HG03095 (cell line): ENCODE results near the gene CNGA2.

ENCODE experiments used
- ATAC-seq: cut with Tn5 transposase; IDR thresholded peaks from one replicate; pipeline ENCODE4 v1.9.1; 2021; ENCODE audit warnings: moderate library complexity; ENCODE audit not compliant: unreplicated experiment

The CNGA2 gene

GRCh38 chrX:151711154-151711553 lies 23.4 kb upstream of the CNGA2 start:
- ATAC-seq: no peak

- ATAC-seq: no peak
Measured at GRCh38 chrX:151711787-151712186, 22.8 kb upstream of the CNGA2 start.

DNA sequence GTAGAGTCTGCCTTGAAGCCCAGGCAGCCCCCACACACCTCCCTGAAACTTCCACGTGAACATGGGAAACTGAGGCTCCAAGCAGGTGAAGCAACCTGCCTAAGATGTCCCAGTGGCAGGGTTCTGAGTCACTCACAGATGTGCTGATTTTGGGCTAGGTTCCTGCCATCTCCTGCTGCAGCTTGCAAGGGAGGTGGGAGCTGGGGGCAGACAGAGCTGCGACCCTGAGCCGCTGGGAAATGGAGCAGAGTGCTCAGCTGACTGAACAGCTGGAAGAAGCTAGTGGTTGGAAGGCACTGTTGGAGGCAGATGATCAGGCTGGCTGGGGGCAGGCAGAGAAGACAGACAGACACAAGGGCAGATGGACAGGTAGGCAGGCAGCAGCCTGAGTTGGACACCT lies 22.3 kb upstream of the CNGA2 start:
- no peak for ATAC-seq

DNA sequence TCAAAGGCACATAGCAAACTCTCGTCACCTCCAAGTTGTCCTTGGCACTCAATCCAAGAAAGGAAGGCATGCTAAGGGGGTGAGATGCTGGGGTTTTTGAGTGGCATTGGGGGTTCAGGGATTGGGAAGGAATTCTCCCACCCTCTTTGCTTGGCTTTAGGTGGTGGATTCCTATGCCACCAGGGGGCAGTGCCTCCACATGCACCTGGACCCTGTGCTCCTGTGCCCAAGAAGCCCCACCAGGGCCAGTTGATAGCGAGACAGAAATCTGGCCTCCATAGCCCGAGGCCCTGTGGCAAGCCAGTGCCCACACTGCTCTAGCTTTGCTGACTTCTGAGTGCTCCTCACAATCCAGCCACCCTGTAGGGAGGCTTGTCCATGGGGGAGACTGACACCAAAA lies 20.7 kb upstream of the CNGA2 start:
- no peak for ATAC-seq

- ATAC-seq: no peak
Measured at GRCh38 chrX:151714362-151714761, 20.2 kb upstream of the CNGA2 start.

DNA sequence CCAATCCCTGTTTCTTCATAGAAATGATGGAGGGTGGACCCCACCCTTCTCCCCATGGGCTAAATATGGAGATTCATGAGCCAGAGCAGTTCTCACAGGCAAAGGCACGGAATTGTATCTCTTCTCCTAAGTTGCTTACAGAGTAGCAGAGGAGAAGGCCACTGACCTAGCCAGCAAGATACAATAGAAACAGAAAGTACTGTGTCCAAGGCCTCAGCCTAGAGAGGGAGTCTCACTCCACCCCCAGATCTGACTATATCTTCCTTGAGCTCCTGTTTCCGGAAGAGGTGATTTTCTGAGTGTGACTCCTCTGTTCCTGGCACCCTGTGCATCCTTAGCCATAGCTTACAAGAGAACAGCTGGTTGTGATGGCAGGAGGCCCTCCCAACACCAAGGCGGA lies 18.8 kb upstream of the CNGA2 start, which contains the start of gene FATE1:
Gene FATE1, plus strand, starts transcription at position 284 of the 400 bp plus-strand sequence. Its CDS starts 85 bp downstream, at position 369.
- no peak for ATAC-seq

GRCh38 chrX:151722241-151722846 lies 12.2 kb upstream of the CNGA2 start:
- no peak for ATAC-seq

DNA sequence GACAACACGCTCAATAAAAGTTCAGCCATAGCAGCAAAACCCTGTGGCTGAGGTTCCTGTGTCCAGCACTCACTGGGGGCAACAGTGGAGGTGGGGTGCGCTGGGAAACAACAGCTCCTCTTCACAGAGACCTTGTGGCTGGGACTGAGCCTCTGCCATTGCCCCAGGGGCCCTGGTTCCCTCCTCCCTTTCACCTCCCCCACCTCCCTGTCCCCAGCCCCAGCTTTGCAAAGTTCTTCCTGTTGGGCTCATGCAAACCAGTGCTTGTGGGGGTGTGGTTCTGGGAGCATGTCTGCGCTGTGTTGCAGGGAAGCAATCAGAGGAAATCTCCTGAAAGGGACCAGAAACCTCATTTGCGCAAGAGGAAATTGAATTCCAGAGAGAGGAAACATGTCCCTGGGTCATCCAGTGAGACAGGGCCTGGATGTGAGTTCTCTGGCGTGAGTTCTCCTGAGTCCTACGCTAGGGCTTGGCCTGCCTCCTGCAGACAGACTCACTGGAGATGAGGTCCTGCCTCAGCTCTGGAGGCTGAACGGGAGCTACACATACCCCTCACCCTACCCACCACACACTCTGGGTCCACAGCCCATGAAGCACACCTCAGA lies 11.3 kb upstream of the CNGA2 start:
- no peak for ATAC-seq

DNA sequence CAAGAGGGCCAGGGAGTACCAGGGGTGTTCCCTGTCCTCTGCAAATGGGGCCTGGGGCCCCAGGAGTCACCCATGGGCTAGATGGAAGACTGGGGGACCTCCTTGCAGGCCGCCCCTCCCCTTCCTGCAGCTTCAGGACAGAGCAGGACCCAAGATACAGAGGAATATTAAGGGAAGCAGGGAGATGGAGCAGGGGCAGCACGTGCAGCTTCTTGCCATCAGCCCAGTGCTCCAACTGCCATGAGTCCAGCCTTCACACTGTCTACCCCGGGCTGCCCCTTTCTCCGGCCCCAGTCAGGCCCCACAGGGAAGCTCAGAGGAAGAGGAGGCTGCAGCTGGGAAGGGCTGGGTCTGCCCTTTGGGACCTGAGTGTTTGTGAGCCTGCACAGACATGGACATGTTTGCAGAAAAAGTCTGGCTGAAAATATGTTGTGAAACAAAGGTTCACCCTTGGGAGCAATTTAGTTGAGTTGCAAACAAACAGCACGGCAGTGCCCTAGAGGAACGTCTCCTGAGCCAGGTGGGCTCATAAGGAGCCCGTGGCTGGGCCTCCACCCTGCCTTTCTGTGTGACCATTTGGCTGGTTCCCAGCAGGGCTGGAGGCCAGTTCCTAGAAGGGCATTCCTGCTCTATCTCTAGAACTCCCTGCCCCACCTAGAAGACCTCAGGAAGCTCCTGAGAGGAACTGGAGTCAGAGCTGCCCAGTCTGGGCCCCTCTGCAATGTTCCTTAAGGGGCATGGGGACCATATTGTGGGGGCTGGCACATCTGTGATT lies 9.8 kb upstream of the CNGA2 start:
- ATAC-seq: no peak

GRCh38 chrX:151725338-151725614 lies 9.3 kb upstream of the CNGA2 start:
- no peak for ATAC-seq

GRCh38 chrX:151726751-151727150 lies 7.8 kb upstream of the CNGA2 start:
- no peak for ATAC-seq

DNA sequence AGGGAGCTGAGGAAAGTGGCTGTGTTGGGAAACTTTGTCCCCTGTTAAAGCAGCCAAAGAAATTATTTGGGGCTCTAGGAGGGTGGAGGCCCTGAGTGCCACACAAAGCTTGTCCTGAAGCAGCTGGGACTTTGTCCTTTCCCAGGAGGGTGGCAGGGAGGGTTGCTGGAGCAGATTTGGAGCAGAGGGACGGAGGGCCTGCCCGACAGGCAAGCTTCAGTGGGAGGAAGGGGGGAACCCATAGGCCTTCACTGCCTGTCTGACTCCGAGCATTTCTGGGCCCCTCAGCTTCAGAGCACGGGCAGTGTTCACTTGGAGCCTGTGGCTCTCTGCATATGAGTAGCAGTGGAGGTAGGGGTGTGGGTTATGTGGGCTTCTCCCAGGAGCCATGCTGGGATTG lies 7.2 kb upstream of the CNGA2 start:
- no peak for ATAC-seq

- ATAC-seq: no peak
Measured at GRCh38 chrX:151729056-151729725, 5.4 kb upstream of the CNGA2 start.

GRCh38 chrX:151735219-151735618 lies 673 bp downstream of the CNGA2 start:
- no peak for ATAC-seq

DNA sequence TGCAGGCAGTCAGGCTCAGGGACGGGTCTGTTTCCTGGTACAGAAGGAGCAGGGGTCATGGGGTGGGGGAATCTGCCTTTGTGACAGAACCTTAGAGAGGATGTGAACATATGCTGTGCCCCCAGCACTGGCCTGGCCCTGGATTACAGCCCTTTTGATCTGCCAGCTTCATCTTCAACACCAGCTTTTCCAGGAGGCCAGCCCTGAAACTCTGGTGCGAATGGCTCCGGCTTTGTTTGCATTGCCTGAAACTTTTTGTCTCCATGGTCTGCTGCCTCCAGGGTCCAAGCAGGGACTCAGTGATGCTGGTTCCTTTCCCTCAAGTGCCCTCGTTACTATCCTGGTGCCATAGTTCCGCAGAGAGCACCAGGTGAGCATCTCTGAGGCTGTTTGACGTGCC lies 2.1 kb downstream of the CNGA2 start:
- no peak for ATAC-seq

DNA sequence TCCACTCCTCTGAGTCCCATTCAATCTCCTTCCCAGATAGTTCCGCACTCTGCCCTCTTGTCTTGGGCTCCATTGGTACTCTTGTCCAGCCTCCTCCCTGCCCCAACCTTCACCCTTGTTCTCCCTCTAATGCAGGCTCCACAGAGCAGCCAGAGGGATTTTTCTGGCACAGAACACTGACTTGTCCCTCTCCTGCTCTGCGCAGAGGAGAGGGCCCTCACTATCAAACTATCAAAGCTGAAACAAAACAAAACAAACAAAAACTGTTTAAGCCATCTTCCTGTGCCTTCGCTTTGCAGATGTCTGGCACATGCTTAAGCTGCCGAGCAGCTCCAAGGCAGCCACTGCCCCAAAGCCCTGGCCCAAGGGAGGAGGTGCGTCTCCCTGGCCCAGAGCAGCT lies 2.9 kb downstream of the CNGA2 start:
- ATAC-seq: no peak

DNA sequence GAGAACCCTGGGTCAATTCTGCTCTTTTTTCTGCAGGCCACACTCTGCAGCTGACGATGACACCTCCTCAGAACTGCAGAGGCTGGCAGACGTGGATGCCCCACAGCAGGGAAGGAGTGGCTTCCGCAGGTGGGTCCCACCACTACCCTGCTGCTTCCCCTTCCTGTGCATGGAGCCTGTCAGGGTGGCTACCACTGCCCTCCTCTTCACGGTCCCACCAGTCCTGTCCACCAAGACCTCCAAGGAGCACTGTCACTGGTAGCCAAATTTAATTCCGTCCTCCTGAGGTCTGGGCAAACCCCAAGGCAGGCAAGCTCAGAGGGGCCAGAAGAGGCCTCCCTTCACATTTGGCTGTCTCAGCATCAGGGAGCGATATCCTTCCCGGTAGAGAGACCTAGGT lies 4.2 kb downstream of the CNGA2 start:
- ATAC-seq: no peak

GRCh38 chrX:151741606-151742005 lies 7.1 kb downstream of the CNGA2 start:
- no peak for ATAC-seq

GRCh38 chrX:151742311-151742710 lies 7.8 kb downstream of the CNGA2 start:
- ATAC-seq: no peak

GRCh38 chrX:151743651-151744470 lies 9.3 kb downstream of the CNGA2 start:
- no peak for ATAC-seq

DNA sequence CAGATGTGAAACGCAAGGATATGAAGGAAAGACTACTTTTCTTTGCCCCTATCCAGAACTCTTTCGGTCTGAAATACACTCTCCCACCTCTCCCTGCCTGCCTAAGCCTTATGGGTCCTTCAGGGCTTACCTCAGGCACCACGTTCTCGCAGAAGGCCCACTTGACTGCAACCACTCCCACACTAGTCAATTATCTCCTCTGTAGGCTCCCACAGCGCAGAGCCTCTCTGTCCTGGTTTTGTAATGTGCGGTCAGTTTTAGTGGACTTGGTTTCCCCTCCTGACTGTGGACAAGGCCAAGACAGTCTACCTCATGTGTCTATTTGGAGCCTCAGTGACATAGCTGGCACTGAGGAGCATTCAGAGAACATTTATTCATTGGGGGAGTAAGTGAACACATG lies 11.1 kb downstream of the CNGA2 start:
- ATAC-seq: no peak
